Mesendoderm (in vitro differentiated cells): ENCODE data around the gene DLK1.

Experiments used
- DNase-seq: peaks from one replicate; pipeline ENCODE4 v3.0.0; 2013
- H2AK5ac ChIP-seq: 2 replicates; pipeline ENCODE4 v1.6.1; 2013; ENCODE audit warnings: low read length, inconsistent platforms
- H2BK120ac ChIP-seq: 2 replicates; pipeline ENCODE4 v1.6.1; 2013; ENCODE audit warnings: low read depth, mild to moderate bottlenecking, low read length, moderate library complexity, mixed read lengths
- H2BK15ac ChIP-seq: replicated peaks from 2 replicates; pipeline ENCODE4 v1.6.1; 2013; ENCODE audit warnings: low read depth, mild to moderate bottlenecking, moderate library complexity
- H2BK5ac ChIP-seq: 2 replicates; pipeline ENCODE4 v1.6.1; 2013; ENCODE audit warnings: low read length, inconsistent platforms
- H3K18ac ChIP-seq: 2 replicates; pipeline ENCODE4 v1.6.1; 2013; ENCODE audit warnings: mild to moderate bottlenecking, low read length, mixed read lengths
- H3K23ac ChIP-seq: one replicate; pipeline ENCODE4 v1.6.1; 2013; ENCODE audit warnings: low read length
- H3K27ac ChIP-seq: 2 replicates; pipeline ENCODE4 v1.5.1; 2013; ENCODE audit warnings: low read depth, mild to moderate bottlenecking, inconsistent platforms, low read length, moderate library complexity
- H3K27me3 ChIP-seq: 2 replicates; pipeline ENCODE4 v1.6.1; 2013; ENCODE audit warnings: low read length, control low read depth, mild to moderate bottlenecking, inconsistent platforms; ENCODE audit not compliant: insufficient read depth, poor library complexity
- H3K36me3 ChIP-seq: 2 replicates; pipeline ENCODE4 v1.6.1; 2013; ENCODE audit warnings: low read length, inconsistent platforms; ENCODE audit not compliant: control insufficient read depth, insufficient read depth
- H3K4ac ChIP-seq: one replicate; pipeline ENCODE4 v1.6.1; 2013; ENCODE audit warnings: low read depth, mild to moderate bottlenecking, low read length, moderate library complexity
- H3K4me1 ChIP-seq: 2 replicates; pipeline ENCODE4 v1.6.1; 2013; ENCODE audit warnings: low read depth, low read length, inconsistent platforms; ENCODE audit not compliant: control insufficient read depth
- H3K4me2 ChIP-seq: 2 replicates; pipeline ENCODE4 v1.6.1; 2013; ENCODE audit warnings: low read length
- H3K4me3 ChIP-seq: 2 replicates; pipeline ENCODE4 v1.5.1; 2013; ENCODE audit warnings: mild to moderate bottlenecking, low read length
- H3K56ac ChIP-seq: one replicate; pipeline ENCODE4 v1.6.1; 2013; ENCODE audit warnings: low read length
- H3K79me1 ChIP-seq: 2 replicates; pipeline ENCODE4 v1.6.1; 2013; ENCODE audit warnings: low read length, inconsistent platforms
- H3K79me2 ChIP-seq: 2 replicates; pipeline ENCODE4 v1.6.1; 2013; ENCODE audit warnings: mild to moderate bottlenecking, low read length; ENCODE audit not compliant: control insufficient read depth, insufficient read depth
- H3K9ac ChIP-seq: 2 replicates; pipeline ENCODE4 v1.6.1; 2013; ENCODE audit warnings: low read length, inconsistent platforms
- H4K5ac ChIP-seq: one replicate; pipeline ENCODE4 v1.6.1; 2013; ENCODE audit warnings: low read length
- H4K8ac ChIP-seq: one replicate; pipeline ENCODE4 v1.6.1; 2013; ENCODE audit warnings: low read depth, mild to moderate bottlenecking, control low read depth, low read length, moderate library complexity
- WGBS: extraction: QIAGEN DNeasy Blood & Tissue Kit; methylation state at CpG from one replicate; pipeline ENCODE4 v1.1.7; 2013; ENCODE audit warnings: low lambda C conversion rate, missing lambda C conversion rate; ENCODE audit not compliant: insufficient coverage; ENCODE audit errors: extremely low coverage; 5-methylcytosine and 5-hydroxymethylcytosine counted together

The DLK1 gene

DNA sequence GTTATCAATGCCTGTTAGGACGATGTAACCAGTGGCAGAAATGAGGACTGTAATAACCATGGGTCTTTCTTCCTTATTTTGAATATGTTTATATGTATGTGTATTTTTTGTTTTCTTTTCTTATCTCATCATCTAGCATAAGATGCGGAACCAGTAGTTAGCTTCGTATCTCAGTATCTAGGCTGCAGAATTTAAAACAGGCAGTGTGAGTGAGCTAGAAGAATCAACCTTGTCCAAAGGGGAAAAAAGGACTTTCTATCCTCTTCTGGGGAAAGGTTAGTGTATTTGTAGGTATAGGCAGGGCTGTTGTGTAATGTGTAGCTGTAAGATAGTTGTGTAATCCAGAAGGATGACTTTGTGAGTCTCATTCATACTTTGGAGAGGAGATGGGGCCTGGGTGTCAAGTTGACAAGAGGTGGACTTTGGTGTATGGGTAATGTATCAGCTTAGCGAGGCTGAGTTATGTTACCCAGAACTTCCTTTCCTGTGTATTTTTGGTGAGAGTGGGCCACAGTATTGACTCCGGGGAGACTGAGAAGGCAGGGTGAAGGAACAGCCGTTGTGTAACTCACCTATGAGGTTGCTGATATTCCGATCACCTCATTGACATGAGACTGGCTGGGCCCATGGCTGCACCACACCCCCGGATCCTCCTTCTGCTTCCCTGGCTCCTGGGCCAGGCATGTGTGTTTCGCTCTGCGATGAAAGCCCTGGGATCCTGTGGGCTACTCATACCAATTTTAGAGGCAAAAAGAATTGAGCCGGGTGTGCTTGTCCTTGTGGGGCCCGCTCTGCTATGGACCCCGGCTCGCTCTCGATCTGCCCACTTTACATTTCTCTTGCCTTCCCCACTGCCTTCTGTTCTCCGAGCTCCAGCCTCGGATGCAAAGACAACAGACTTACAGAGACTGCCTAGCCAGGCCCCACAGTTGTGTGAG lies 24.3 kb downstream of the DLK1 start:
- H3K79me2 ChIP-seq = no peaks in the 10 kb centered on the region
- no peaks in the 10 kb centered on the region for H3K36me3 ChIP-seq
- no peak for DNase-seq
- no peak overlapping the region for H2BK120ac ChIP-seq
- H3K79me1 ChIP-seq = no peaks in the 10 kb centered on the region
- H2BK5ac ChIP-seq = no peak overlapping the region
- no peak overlapping the region for H3K18ac ChIP-seq
- no peak overlapping the region for H2AK5ac ChIP-seq
- no peak overlapping the region for H4K8ac ChIP-seq
- H3K4ac ChIP-seq = no peak overlapping the region
- no peaks in the 10 kb centered on the region for H3K4me1 ChIP-seq
- H3K56ac ChIP-seq = no peak overlapping the region
- no peak overlapping the region for H2BK15ac ChIP-seq
- no peak overlapping the region for H3K9ac ChIP-seq
- H3K27ac ChIP-seq = no peak overlapping the region
- H3K4me3 ChIP-seq = no peak overlapping the region
- no peak overlapping the region for H4K5ac ChIP-seq
- no peak overlapping the region for H3K23ac ChIP-seq
- no peak overlapping the region for H3K4me2 ChIP-seq
- no peaks in the 10 kb centered on the region for H3K27me3 ChIP-seq
- no CpG with 5 or more reads among the region's 17 CpGs for WGBS

DNA sequence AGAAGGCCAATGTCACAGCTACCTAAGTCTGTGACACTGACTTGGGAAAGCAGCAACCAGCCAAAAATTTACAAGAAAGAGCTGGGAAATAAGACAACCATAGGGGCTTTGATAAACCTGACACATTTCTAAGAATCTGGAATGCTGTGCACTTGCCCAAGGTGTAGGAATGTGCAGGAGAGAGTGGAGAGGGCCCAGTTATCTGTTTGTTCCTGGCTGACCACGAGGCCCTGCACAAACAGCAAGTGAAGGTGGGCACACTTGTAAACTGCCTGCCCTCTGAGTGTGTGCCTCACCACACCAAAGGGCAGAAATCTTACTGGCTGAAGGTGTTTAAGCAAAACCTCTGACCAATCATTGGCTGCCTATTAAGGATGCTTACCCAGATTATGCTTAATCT lies 27.3 kb downstream of the DLK1 start:
- no peak for DNase-seq
- Histone ChIP-seq H3K27me3 (no peaks in the 10 kb centered on the region), H3K23ac (no peak overlapping the region), H3K36me3 (no peaks in the 10 kb centered on the region), H3K27ac (no peak overlapping the region), H3K9ac (no peak overlapping the region), H3K56ac (no peak overlapping the region), H3K79me2 (no peaks in the 10 kb centered on the region), H3K79me1 (no peaks in the 10 kb centered on the region), H3K4me2 (no peak overlapping the region), H2BK5ac (no peak overlapping the region), H4K8ac (no peak overlapping the region), H2BK15ac (no peak overlapping the region), H4K5ac (no peak overlapping the region), H3K4me1 (no peaks in the 10 kb centered on the region), H3K18ac (no peak overlapping the region), H2BK120ac (no peak overlapping the region), H3K4me3 (no peak overlapping the region), H2AK5ac (no peak overlapping the region), H3K4ac (no peak overlapping the region)
- no CpG with 5 or more reads among the region's 1 CpG for WGBS

DNA sequence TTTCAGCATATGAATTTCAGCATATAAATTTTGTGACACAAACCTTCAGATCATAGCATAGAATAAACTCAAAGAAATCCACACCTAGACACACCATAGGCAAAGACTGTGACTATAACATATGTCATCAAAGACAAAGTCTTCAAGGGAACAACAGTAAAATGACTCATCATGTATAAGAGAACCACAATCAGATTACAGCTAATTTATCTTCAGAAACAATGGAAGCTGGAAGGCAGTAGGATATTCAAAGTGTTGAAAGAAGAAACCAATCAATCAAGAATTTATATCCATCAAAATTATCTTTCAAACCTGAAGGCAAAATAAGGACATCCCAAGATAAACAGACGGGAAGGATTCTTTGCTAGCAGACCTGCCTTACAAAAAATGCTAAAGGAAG lies 29.0 kb downstream of the DLK1 start:
- Histone ChIP-seq H3K9ac (no peak overlapping the region), H2AK5ac (no peak overlapping the region), H2BK5ac (no peak overlapping the region), H3K27me3 (no peaks in the 10 kb centered on the region), H3K23ac (no peak overlapping the region), H3K27ac (no peak overlapping the region), H4K5ac (no peak overlapping the region), H3K79me2 (no peaks in the 10 kb centered on the region), H3K56ac (no peak overlapping the region), H3K4me3 (no peak overlapping the region), H3K4me1 (no peaks in the 10 kb centered on the region), H2BK120ac (no peak overlapping the region), H3K79me1 (no peaks in the 10 kb centered on the region), H3K36me3 (no peaks in the 10 kb centered on the region), H3K4me2 (no peak overlapping the region), H4K8ac (no peak overlapping the region), H3K18ac (no peak overlapping the region), H3K4ac (no peak overlapping the region), H2BK15ac (no peak overlapping the region)
- DNase-seq = no peak
- WGBS = no CpG with 5 or more reads among the region's 1 CpG

DNA sequence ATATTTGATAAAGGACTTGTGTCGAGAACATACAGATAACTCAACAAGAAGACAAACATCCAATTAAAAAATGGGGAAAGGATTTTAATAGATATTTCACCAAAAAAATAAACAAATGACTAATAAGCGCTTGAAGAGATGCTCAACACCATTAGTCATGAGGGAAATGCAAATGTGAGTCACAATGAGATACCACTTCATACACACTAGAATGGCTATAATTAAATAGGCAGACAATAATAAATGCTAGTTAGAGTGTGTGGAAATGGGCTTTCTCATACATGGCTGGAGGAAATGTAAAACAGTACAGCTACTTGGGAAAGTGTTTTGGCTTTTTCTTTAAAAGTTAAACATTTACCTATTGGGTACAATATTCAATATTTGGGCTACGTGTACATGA lies 34.8 kb downstream of the DLK1 start:
- Histone ChIP-seq H3K4me1 (no peaks in the 10 kb centered on the region), H3K27me3 (no peaks in the 10 kb centered on the region), H2BK15ac (no peak overlapping the region), H3K56ac (no peak overlapping the region), H3K27ac (no peak overlapping the region), H3K23ac (no peak overlapping the region), H3K79me2 (no peaks in the 10 kb centered on the region), H3K9ac (no peak overlapping the region), H2AK5ac (no peak overlapping the region), H3K4ac (no peak overlapping the region), H4K8ac (no peak overlapping the region), H3K79me1 (no peaks in the 10 kb centered on the region), H3K18ac (no peak overlapping the region), H2BK5ac (no peak overlapping the region), H4K5ac (no peak overlapping the region), H3K4me2 (no peak overlapping the region), H3K4me3 (no peak overlapping the region), H2BK120ac (no peak overlapping the region), H3K36me3 (no peaks in the 10 kb centered on the region)
- no peak for DNase-seq
- WGBS = no CpG with 5 or more reads among the region's 3 CpGs

DNA sequence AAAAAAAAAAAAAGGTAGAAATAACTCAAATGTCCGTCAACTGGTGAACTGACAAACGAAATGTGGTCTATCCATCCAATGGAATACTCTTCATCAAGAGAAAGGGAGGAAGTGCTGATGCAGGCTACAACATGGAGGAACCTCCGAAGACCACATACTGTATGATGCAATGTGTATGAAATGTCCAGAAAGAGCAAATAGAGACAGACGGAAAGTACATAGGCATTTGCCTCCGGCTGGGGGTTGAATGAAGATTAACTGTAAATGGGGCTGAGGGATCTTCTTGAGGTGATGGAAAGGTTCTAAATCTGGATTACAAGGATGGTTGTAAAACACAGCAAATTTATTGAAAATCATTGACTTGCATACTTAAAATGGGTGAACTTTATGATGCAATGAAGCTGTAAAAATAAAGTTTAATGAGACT lies 35.4 kb downstream of the DLK1 start:
- no peak overlapping the region for H2BK15ac ChIP-seq
- no peaks in the 10 kb centered on the region for H3K27me3 ChIP-seq
- no CpG with 5 or more reads among the region's 5 CpGs for WGBS
- H3K36me3 ChIP-seq = no peaks in the 10 kb centered on the region
- no peak overlapping the region for H3K4ac ChIP-seq
- H2BK120ac ChIP-seq = no peak overlapping the region
- H4K8ac ChIP-seq = no peak overlapping the region
- DNase-seq = no peak
- H4K5ac ChIP-seq = no peak overlapping the region
- no peaks in the 10 kb centered on the region for H3K79me2 ChIP-seq
- no peak overlapping the region for H2AK5ac ChIP-seq
- no peak overlapping the region for H3K23ac ChIP-seq
- H2BK5ac ChIP-seq = no peak overlapping the region
- H3K79me1 ChIP-seq = no peaks in the 10 kb centered on the region
- H3K18ac ChIP-seq = no peak overlapping the region
- H3K4me1 ChIP-seq = no peaks in the 10 kb centered on the region
- no peak overlapping the region for H3K27ac ChIP-seq
- no peak overlapping the region for H3K4me2 ChIP-seq
- no peak overlapping the region for H3K9ac ChIP-seq
- H3K56ac ChIP-seq = no peak overlapping the region
- no peak overlapping the region for H3K4me3 ChIP-seq

DNA sequence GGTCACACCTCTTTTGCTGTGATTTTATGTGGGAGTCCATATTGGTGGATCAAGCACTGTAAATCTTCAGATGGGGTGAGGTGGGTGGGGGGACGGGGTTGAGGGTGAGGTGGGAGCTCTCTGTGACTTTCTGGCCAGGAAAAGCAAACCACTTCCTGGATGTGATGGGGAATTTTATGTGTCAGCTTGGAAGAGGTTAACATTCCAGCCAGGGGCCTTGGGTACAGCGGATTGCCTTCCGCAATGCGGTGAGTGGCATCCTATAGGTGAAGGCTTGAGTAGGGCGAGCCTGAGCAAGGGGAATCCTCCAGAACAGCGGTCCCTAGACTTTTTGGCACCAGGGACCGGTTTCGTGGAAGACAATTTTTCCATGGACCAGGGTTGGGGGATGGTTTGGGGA lies 36.2 kb downstream of the DLK1 start:
- Histone ChIP-seq H3K4me2 (no peak overlapping the region), H4K8ac (no peak overlapping the region), H3K4me1 (no peaks in the 10 kb centered on the region), H3K23ac (no peak overlapping the region), H3K36me3 (no peaks in the 10 kb centered on the region), H3K79me1 (no peaks in the 10 kb centered on the region), H3K9ac (no peak overlapping the region), H3K4ac (no peak overlapping the region), H4K5ac (no peak overlapping the region), H2BK5ac (no peak overlapping the region), H2BK120ac (no peak overlapping the region), H3K4me3 (no peak overlapping the region), H3K18ac (no peak overlapping the region), H3K56ac (no peak overlapping the region), H3K79me2 (no peaks in the 10 kb centered on the region), H2BK15ac (no peak overlapping the region), H3K27ac (no peak overlapping the region), H2AK5ac (no peak overlapping the region), H3K27me3 (no peaks in the 10 kb centered on the region)
- WGBS = no CpG with 5 or more reads among the region's 8 CpGs
- no peak for DNase-seq
